H9 (cell line): ENCODE measurements around the gene AXIN2. TPM values are rescaled to one million over a fixed set of nuclear protein-coding genes. Genes with fewer than 3 reads are reported as not detected.

Experiments used
- DNase-seq: peaks from one replicate; pipeline ENCODE4 v3.0.0-alpha.2; 2017
- H2AFZ ChIP-seq: one replicate; pipeline ENCODE4 v1.6.1; 2013; ENCODE audit warnings: mild to moderate bottlenecking, low read length, control low read depth, moderate library complexity
- H2AK5ac ChIP-seq: 2 replicates; pipeline ENCODE4 v1.6.1; 2013; ENCODE audit warnings: low read length, control low read depth, mixed read lengths; ENCODE audit not compliant: insufficient read length
- H2BK120ac ChIP-seq: one replicate; pipeline ENCODE4 v1.6.1; 2013; ENCODE audit warnings: low read depth, mild to moderate bottlenecking, low read length, control low read depth, inconsistent platforms; ENCODE audit not compliant: poor library complexity, severe bottlenecking
- H2BK12ac ChIP-seq: 2 replicates; pipeline ENCODE4 v1.6.1; 2013; ENCODE audit warnings: low read length, control low read depth, mixed read lengths, low read depth; ENCODE audit not compliant: insufficient read length
- H2BK15ac ChIP-seq: 2 replicates; pipeline ENCODE4 v1.6.1; 2013; ENCODE audit warnings: low read depth, low read length, control low read depth
- H2BK20ac ChIP-seq: one replicate; pipeline ENCODE4 v1.6.1; 2013; ENCODE audit warnings: low read depth, mild to moderate bottlenecking, low read length, control low read depth, inconsistent platforms; ENCODE audit not compliant: poor library complexity, severe bottlenecking
- H2BK5ac ChIP-seq: 2 replicates; pipeline ENCODE4 v1.6.1; 2013; ENCODE audit warnings: low read length, control low read depth, mixed read lengths; ENCODE audit not compliant: insufficient read length
- H3K14ac ChIP-seq: 2 replicates; pipeline ENCODE4 v1.6.1; 2013; ENCODE audit warnings: low read length, control low read depth; ENCODE audit not compliant: insufficient read depth
- H3K18ac ChIP-seq: 2 replicates; pipeline ENCODE4 v1.6.1; 2013; ENCODE audit warnings: low read depth, mild to moderate bottlenecking, mixed read lengths, low read length, control low read depth; ENCODE audit not compliant: insufficient read length
- H3K23ac ChIP-seq: 2 replicates; pipeline ENCODE4 v1.6.1; 2013; ENCODE audit warnings: low read length, control low read depth, mixed read lengths, low read depth; ENCODE audit not compliant: insufficient read length
- H3K23me2 ChIP-seq: 2 replicates; pipeline ENCODE4 v1.6.1; 2013; ENCODE audit warnings: low read depth, mild to moderate bottlenecking, mixed read lengths, low read length, control low read depth; ENCODE audit not compliant: insufficient read length, poor library complexity, severe bottlenecking
- H3K27ac ChIP-seq: 2 replicates; pipeline ENCODE4 v1.5.1; 2013; ENCODE audit warnings: low read length, control low read depth, mixed read lengths, low read depth; ENCODE audit not compliant: insufficient read length
- H3K27me3 ChIP-seq: 2 replicates; pipeline ENCODE4 v1.6.1; 2013; ENCODE audit warnings: low read length, control low read depth, inconsistent platforms; ENCODE audit not compliant: insufficient read depth
- H3K4ac ChIP-seq: 2 replicates; pipeline ENCODE4 v1.6.1; 2013; ENCODE audit warnings: low read depth, mild to moderate bottlenecking, control low read depth, inconsistent platforms, low read length, moderate library complexity
- H3K4me1 ChIP-seq: 2 replicates; pipeline ENCODE4 v1.6.1; 2013; ENCODE audit warnings: low read length, control low read depth, inconsistent platforms; ENCODE audit not compliant: insufficient read depth
- H3K4me2 ChIP-seq: 2 replicates; pipeline ENCODE4 v1.6.1; 2013; ENCODE audit warnings: low read length, control low read depth, mixed read lengths; ENCODE audit not compliant: insufficient read length, insufficient read depth
- H3K56ac ChIP-seq: 2 replicates; pipeline ENCODE4 v1.6.1; 2013; ENCODE audit warnings: low read depth, mild to moderate bottlenecking, mixed read lengths, low read length, control low read depth; ENCODE audit not compliant: insufficient read length
- H3K79me1 ChIP-seq: 2 replicates; pipeline ENCODE4 v1.6.1; 2013; ENCODE audit warnings: low read depth, mild to moderate bottlenecking, moderate library complexity, low read length, control low read depth, inconsistent platforms; ENCODE audit not compliant: insufficient read depth, poor library complexity, severe bottlenecking
- H3K79me2 ChIP-seq: 2 replicates; pipeline ENCODE4 v1.6.1; 2013; ENCODE audit warnings: low read length, control low read depth, inconsistent platforms; ENCODE audit not compliant: insufficient read depth
- H3K9ac ChIP-seq: 2 replicates; pipeline ENCODE4 v1.6.1; 2013; ENCODE audit warnings: low read length, control low read depth, mixed read lengths; ENCODE audit not compliant: insufficient read length; ENCODE audit errors: extremely low read depth
- H3K9me3 ChIP-seq: one replicate; pipeline ENCODE4 v1.6.1; 2013; ENCODE audit warnings: low read depth, low read length, inconsistent platforms; ENCODE audit not compliant: control insufficient read depth
- H3T11ph ChIP-seq: one replicate; pipeline ENCODE4 v1.6.1; 2013; ENCODE audit warnings: mild to moderate bottlenecking, low read length, control low read depth, inconsistent platforms
- H4K20me1 ChIP-seq: one replicate; pipeline ENCODE4 v1.6.1; 2013; ENCODE audit not compliant: control insufficient read depth, insufficient read length, insufficient read depth
- H4K5ac ChIP-seq: 2 replicates; pipeline ENCODE4 v1.6.1; 2013; ENCODE audit warnings: low read depth, mild to moderate bottlenecking, mixed read lengths, low read length, control low read depth; ENCODE audit not compliant: insufficient read length
- H4K8ac ChIP-seq: replicated peaks from 2 replicates; pipeline ENCODE4 v1.6.1; 2013; ENCODE audit warnings: low read length, control low read depth, mixed read lengths, low read depth; ENCODE audit not compliant: insufficient read length
- H4K91ac ChIP-seq: 2 replicates; pipeline ENCODE4 v1.6.1; 2013; ENCODE audit warnings: low read depth, mild to moderate bottlenecking, moderate library complexity, mixed read lengths, low read length, control low read depth; ENCODE audit not compliant: insufficient read length
- H3K27ac Mint-ChIP-seq, 3 experiments: 2 replicates in 2 of 3; 3 replicates in 1 of 3; pipeline ENCODE4 v1.8.0; 2020 to 2021; ENCODE audit warnings: mixed read lengths in 3 of 3, mild to moderate bottlenecking in 1 of 3, moderate library complexity in 1 of 3
- H3K27me3 Mint-ChIP-seq: 2 replicates; pipeline ENCODE4 v1.8.0; 2021; ENCODE audit warnings: low read depth, mild to moderate bottlenecking, moderate library complexity, mixed read lengths
- H3K36me3 Mint-ChIP-seq, 3 experiments: 2 replicates in 2 of 3; 3 replicates in 1 of 3; pipeline ENCODE4 v1.8.0; 2020 to 2021; ENCODE audit warnings: low read depth in 3 of 3, mixed read lengths in 3 of 3; ENCODE audit not compliant: insufficient read depth in 1 of 3
- H3K4me1 Mint-ChIP-seq, 2 experiments: 2 replicates each; pipeline ENCODE4 v1.8.0; 2020; ENCODE audit warnings: mixed read lengths in 2 of 2
- H3K4me3 Mint-ChIP-seq, 2 experiments: 2 replicates in 1 of 2; 3 replicates in 1 of 2; pipeline ENCODE4 v1.8.0; 2020 to 2021; ENCODE audit warnings: mild to moderate bottlenecking in 2 of 2, mixed read lengths in 2 of 2, moderate library complexity in 1 of 2
- H3K9me3 Mint-ChIP-seq, 2 experiments: 2 replicates in 1 of 2; 3 replicates in 1 of 2; pipeline ENCODE4 v1.8.0; 2020; ENCODE audit warnings: mild to moderate bottlenecking in 2 of 2, mixed read lengths in 2 of 2, moderate library complexity in 1 of 2
- CTCF ChIP-seq: fragments of 200-600 bp; sonication (generic); conservative IDR thresholded peaks from 3 replicates; pipeline ENCODE4 v1.8.0; 2021; ENCODE audit warnings: antibody characterized with exemption, mild to moderate bottlenecking
- WGBS: extraction: QIAGEN DNeasy Blood & Tissue Kit; methylation state at CpG from one replicate; pipeline ENCODE4 v1.1.7; 2013; ENCODE audit warnings: missing lambda C conversion rate, low lambda C conversion rate, mixed read lengths; ENCODE audit not compliant: insufficient read length; ENCODE audit errors: extremely low coverage; 5-methylcytosine and 5-hydroxymethylcytosine counted together
- total RNA-seq: library from RNA; stranded (reverse); gene quantifications from 2 replicates; pipeline ENCODE4 v1.2.1, GENCODE V29; 2021

Gene AXIN2
- total RNA-seq, 1 experiment from 2014 or later = 35.0 TPM

- H3K4me1 ChIP-seq = peaks cover 6% of the 10 kb centered on the region
- no peak overlapping the region for H2BK20ac ChIP-seq
- no peak overlapping the region for H3T11ph ChIP-seq
- peaks cover 62 to 73% of the 10 kb centered on the region in 2 experiments for H3K4me1 Mint-ChIP-seq
- H3K56ac ChIP-seq = no peak overlapping the region
- peaks cover 35% of the 10 kb centered on the region for H3K79me1 ChIP-seq
- no peaks in the 10 kb centered on the region for H3K9me3 ChIP-seq
- no peak overlapping the region for H4K91ac ChIP-seq
- H3K27ac Mint-ChIP-seq = peak overlapping the region in 1 of 3 experiments; percentile 18; a peak in 1 of 7 replicates
- H3K36me3 Mint-ChIP-seq = peaks cover 26 to 79% (median 64%) of the 10 kb centered on the region in 3 experiments; a peak in 6 of 7 replicates
- no peak for DNase-seq
- H3K23me2 ChIP-seq = no peaks in the 10 kb centered on the region
- H3K18ac ChIP-seq = no peak overlapping the region
- H2BK5ac ChIP-seq = no peak overlapping the region
- H3K27me3 ChIP-seq = no peaks in the 10 kb centered on the region; the same call in 1 of the 2 replicates
- H3K27ac ChIP-seq = no peak overlapping the region
- H3K27me3 Mint-ChIP-seq = no peaks in the 10 kb centered on the region
- TF ChIP-seq CTCF = no peak
- no peak overlapping the region for H4K5ac ChIP-seq
- peaks cover 58% of the 10 kb centered on the region; the same call in 1 of the 2 replicates for H3K79me2 ChIP-seq
- H3K4me3 Mint-ChIP-seq = no peak overlapping the region
- no peak overlapping the region for H3K4ac ChIP-seq
- H2AK5ac ChIP-seq = no peak overlapping the region
- H3K14ac ChIP-seq = no peak overlapping the region
- no peak overlapping the region for H2BK12ac ChIP-seq
- no peak overlapping the region for H2BK120ac ChIP-seq
- H3K9me3 Mint-ChIP-seq = no peaks in the 10 kb centered on the region
- no peak overlapping the region for H2BK15ac ChIP-seq
- H3K9ac ChIP-seq = no peak overlapping the region
- H4K8ac ChIP-seq = no peak overlapping the region
- no CpG with 5 or more reads among the region's 6 CpGs for WGBS
- no peak overlapping the region for H3K4me2 ChIP-seq
- no peak overlapping the region for H3K23ac ChIP-seq
- no peak overlapping the region for H2AFZ ChIP-seq
- H4K20me1 ChIP-seq = peaks cover 3% of the 10 kb centered on the region
These were observed 13.0 kb downstream of the AXIN2 start for GRCh38 chr17:65548269-65548969.
